Posterior cingulate gyrus (tissue), 11 donors: Measurements from ENCODE around the gene VAX1.
"Not testable (repeated sequence)": the region's sequence is repeated elsewhere in the genome, so short reads cannot be mapped to it uniquely, and the experiment has no call there.

Source experiments
- DNase-seq, 10 donors: peaks; one replicate each; pipeline versions ENCODE4 v3.0.0 to v3.0.0-alpha.2; 2020 to 2021; ENCODE audit warnings: mixed read lengths in 3 of 10
- intact Hi-C: fragments of 100-400 bp; cut with DNase I; formaldehyde crosslinking; loops from one replicate; pipeline ENCODE4 v1.15.1; 2023

The VAX1 gene

GRCh38 chr10:117138838-117139580 lies 939 bp upstream of the VAX1 start:
- intact Hi-C loops, result no loop called here
- peak in 1 of 10 donors; percentile 72 for DNase-seq

DNA sequence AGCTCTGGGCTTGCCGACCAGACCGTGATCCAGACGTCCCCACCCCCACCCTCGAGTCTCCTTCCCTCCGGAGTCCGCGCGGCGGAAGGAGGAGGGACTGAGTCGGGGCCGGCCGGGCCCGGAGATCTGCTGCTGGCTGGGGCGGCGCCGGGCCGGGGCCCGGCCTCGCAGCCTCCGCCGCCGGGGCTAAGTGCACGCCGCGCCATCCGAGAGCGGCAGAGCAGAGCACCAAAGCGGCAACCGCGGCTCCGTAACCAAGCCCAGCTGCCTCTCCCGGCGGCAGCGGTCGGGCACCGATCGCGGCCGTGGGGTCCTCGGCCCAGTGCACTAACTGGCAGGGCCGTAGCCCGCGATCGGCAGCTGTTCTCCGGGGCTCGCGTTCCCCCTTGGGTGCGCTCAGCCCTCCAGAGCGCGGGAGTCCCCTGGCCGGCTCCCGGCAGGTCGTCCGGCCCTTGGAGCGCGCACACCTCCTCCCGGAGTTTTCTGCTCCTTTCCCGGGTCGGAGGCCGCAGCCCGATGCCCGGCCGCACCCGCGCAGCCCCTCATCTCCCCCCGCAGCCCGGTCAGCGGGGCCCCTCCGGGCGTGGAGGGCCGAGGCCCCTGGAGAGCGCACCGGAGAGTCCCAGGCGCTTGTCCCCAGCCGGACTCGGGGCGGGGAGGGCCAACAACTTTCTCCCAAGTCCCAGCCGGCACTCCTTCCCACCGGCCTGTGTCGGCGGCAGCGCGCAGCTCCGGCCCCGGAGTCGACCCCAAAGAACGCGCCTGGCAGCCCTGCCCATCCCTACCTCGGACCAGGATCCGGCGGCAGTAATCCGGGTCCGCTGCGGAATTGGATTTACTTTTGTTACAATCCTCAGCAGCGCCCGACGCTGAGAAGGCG lies 799 bp downstream of the VAX1 start:
- peak in 3 of 10 donors; percentile 40 to 84 (median 76) for DNase-seq
- intact Hi-C loops, result no loop called here

DNA sequence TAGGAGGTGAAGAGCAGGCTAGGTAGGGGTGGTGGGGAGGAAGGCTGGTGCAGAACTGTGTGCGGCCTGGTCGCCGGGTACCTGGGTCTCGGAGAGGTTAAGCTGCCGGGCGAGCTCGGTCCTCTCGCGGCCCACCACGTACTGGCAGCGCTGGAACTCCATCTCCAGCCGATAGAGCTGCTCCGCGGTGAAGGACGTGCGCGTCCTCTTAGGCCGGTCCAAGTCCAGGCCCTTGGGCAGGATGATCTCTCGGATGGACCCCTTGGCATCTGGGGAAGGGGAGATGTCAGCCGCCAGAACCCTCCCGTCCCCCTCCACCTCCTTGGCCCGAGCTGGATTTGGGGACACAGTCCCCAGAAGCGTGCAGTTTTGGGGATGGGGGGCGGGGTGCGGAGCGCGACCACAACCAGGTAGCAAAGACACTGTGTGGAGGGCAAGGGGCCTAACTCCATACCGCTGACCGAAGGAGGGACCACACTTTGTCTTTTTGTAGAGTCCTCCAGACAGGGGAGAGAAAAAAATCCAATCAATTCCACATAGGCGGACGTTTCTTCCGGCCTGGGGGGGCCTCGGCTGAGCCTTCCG lies 1.6 kb downstream of the VAX1 start:
- intact Hi-C loops, result no loop called here
- DNase-seq, result peak in 1 of 10 donors; percentile 81

DNA sequence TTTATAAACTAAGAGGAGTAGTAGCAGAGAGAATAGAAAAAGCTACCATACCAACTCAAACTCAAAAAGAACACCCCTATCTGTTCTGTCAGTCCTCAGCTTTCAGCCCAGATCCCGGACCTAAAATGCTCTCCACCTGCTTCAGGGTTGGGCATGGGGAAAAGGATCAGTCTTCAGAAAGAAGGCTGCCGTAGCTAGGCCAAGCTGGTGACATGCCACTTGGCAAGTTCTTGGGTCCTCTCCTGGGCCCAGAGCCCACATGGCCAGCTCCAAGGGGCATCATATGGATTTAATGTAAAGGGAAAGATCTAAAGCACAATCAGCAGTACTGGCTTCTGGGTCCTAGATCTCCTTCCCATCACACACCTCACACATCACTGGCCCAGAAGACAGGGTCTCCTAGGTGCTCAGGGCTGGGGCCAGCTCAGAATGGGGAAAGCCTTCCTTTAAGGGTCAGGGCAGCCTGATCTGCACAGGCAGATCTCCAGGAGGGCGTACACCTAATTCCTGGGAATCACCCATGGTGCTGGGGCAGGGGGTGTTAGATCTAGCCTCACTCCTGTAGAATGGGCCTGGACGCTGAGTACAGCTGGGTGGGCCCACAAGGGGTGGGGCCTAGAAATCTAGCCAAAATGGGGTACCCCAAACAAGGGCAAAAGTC lies 2.5 kb downstream of the VAX1 start:
- intact Hi-C loops, result no loop called here

DNA sequence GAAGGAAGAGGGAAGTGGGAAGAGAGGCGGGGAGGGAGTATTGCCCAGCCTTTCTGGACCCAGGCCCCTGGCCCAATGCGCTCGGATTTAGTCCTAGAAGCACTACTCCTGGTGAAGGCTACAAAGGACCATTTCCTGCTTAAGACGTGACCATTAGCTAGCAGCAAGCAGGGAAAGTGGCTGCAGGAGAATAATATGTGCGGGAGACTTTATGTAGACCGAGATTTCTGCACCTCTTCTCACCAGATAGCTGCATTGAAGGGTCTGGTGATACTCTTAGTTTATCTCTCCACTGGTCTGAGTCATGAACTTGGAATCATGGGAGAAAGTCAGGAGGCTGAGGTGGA lies 3.1 kb downstream of the VAX1 start:
- DNase-seq, result no peak
- intact Hi-C loops, result no loop called here

More for the DNA sequence above, 2.5 kb downstream of the VAX1 start:
- peak in 1 of 10 donors; percentile 64 for DNase-seq

GRCh38 chr10:117134306-117135025 lies 3.6 kb downstream of the VAX1 start:
- intact Hi-C loops, result no loop called here
- peak in 3 of 10 donors; percentile 56 to 89 (median 75) for DNase-seq

GRCh38 chr10:117134056-117134305 lies 4.1 kb downstream of the VAX1 start:
- DNase-seq, result peak in 1 of 10 donors; percentile 77
- intact Hi-C loops, result no loop called here

DNA sequence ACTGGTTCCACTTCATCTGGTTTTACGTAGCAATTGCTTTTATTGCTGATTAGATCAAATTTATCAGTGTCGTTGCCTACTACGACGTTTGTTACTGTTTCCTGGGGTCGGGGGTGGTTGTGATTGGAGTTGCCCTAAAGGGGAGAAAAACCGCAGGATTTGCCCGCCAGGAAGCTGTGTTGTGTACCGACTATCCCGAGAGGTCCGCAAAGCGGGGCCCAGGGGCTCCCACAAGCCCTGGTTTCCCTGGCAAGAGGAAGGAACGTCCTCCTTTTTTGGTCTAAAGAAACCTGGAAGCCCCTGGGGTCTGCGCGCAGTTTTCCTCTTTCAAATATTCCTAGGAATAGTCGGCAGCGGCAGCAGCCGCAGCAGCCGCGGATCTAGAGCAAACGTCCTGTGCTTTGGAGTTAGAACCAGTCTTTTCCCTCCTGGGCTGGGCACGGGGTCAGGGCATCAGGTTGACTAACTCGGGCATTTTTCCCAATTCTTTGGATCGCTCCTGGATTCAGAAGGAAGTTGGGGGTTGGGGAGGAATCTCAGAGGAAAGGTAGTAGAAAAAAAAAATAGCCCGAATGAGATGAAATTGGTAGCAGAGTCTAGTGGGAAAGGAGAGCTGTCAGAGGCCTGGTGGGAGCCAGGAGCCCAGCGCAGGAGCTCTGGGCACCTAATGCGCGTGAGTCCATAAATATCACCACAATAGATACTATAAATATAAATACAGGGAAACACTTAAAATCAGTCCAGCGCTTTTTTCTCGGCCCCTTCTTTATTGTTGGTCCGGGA lies 4.6 kb downstream of the VAX1 start:
- intact Hi-C loops, result no loop called here
- DNase-seq, result no peak

- DNase-seq, result no peak
These were observed 5.3 kb downstream of the VAX1 start for GRCh38 chr10:117132751-117133231.

DNA sequence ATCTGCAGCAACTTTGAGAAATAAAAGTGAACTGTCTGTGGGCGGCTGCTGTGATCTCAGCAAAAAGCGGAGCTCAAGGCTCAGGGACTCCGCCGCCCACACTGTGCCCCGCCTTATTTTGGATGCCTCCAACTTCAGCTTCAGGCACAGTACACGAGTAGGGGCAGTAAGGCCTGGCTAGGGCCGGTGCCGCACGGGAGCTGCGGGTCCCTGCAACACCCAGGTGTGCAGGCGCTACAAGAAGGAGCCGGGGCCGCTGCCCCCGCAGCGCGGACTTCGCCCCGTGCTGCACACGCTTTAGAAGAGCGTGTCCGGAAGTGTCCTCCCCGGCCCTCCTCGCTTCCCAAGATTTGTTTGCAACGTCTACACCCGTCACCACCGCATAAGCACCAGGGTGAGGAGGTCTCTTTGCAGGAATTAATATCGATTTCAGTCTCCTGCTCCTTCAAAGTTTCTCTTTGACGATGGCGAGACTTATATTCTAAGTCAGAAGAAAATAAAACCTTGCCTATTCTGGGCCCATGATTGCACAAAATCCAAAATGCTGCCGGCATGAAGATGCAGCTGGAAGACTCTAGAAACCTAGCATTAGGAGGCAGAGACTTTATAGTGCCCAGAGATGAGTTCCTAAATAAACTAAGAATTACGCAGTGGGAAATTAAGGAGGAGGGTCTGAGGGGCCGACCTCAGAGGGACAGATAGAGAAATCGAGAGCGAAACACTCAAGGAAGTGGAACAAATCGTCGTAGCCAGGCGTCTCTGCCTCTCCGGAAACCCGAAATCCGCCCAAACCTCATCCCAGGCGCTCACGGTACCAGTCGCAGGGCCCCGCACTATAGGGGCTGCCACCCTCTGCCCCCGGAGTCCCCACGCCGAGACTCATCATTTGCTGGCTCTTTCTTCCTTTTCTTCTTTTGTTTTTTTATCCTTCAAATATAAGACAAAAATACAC lies 6.4 kb downstream of the VAX1 start:
- intact Hi-C loops, result no loop called here
- peak in 1 of 10 donors; percentile 79 for DNase-seq

More at GRCh38 chr10:117132751-117133231, 5.3 kb downstream of the VAX1 start:
- intact Hi-C loops, result no loop called here

- DNase-seq, result no peak
These were observed 7.2 kb downstream of the VAX1 start for GRCh38 chr10:117130862-117131375.

GRCh38 chr10:117130346-117130745 lies 7.7 kb downstream of the VAX1 start:
- DNase-seq, result no peak
- intact Hi-C loops, result no loop called here

More at GRCh38 chr10:117130862-117131375, 7.2 kb downstream of the VAX1 start:
- intact Hi-C loops, result no loop called here

DNA sequence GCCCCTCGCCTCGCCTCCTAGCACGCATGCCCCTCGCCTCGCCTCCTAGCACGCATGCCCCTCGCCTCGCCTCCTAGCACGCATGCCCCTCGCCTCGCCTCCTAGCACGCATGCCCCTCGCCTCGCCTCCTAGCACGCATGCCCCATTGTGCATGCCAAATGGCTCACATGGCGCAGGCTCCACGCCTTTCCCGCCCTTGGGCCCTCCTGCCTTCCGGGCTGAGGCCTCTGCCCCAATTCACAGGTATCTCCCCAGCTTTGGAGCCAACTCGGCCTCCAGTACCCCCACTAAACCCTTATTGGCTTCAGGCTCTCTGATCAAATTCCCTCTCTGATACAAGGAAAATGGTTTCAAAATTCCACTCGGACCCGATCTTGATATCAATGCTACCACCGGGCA lies 11.4 kb downstream of the VAX1 start:
- intact Hi-C loops, DNase-seq: not testable (repeated sequence)

DNA sequence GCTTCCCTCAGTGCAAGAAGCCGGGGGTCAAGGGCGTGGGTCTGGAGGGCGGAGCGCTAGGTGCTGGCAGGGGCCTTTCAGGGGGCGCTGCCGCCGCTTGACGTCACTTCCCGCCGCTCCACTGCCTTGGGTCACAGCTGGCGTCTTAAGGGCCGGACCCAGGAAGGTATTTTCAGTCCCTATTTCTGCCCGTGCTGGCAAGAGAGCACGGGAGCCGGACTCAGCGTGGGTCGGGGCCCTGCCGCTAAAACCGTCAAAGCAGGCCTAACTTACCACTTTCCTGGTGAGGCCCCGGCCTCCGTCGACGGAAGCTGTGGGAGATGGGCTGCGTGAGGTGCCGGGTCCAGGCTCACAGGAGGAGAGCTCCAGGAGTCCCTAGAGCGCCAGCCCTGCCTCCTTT lies 12.0 kb downstream of the VAX1 start:
- peak in 1 of 10 donors; percentile 69 for DNase-seq
- intact Hi-C loops, result no loop called here

DNA sequence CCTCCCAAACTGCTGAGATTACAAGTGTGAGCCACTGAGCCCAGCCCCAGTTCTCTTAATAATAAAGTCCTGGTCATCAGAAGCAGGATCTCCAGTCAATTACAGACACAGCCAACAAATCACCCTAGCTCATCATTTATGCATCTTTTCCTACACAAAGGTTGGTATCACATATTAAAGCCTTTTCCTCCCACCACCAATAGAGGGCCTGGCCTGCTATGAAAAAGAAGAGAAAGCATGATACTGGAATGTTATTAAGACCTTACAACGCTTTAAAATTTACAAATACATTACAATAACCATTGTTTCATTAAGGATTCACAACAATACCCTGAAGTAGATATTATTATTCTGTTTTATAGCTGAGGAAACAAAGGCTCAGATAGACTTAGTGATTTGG lies 25.9 kb downstream of the VAX1 start:
- intact Hi-C loops, result loop anchor here (10.0 kb wide), 1 partner anchor 53 kb away; no protein-coding TSS in a partner anchor
- no peak for DNase-seq

DNA sequence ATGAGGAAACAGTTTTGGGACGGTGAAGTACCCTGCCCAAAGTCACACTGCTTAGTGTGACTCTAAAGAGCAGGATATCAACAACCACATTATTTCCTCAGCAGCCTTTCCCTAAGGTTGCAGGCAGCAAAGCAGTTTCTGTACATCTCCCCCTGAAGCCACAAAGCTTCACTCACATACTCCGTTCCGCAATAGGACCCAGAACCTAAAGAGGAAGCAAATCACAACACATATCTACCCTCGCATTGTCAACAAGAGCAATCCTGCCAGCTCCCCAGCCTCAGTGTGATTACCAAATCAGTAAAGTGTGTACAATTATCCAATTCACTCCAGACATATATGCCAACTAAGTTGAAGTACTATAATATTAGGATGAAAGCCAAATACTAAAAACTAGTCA lies 30.8 kb downstream of the VAX1 start:
- intact Hi-C loops, result no loop called here
- peak in 1 of 10 donors; percentile 9 for DNase-seq

- DNase-seq, result peak in 5 of 10 donors; percentile 14 to 83 (median 36)
- intact Hi-C loops, result no loop called here
These were observed 41.4 kb downstream of the VAX1 start for GRCh38 chr10:117096599-117097201.
